Esophagus squamous epithelium (tissue), 5 donors: Measurements from ENCODE around the gene TMEM184A. TPM values are rescaled to one million over a fixed set of nuclear protein-coding genes. Genes with fewer than 3 reads are reported as not detected.

Experiments
- DNase-seq: peaks from one replicate; lab custom pipeline; 2025; lab: John Stamatoyannopoulos, UW
- H3K27ac ChIP-seq, 4 donors: fragments of 200-600 bp; sonication (generic); one replicate each; pipeline ENCODE4 v1.5.1; 2016 to 2019; ENCODE audit warnings: mild to moderate bottlenecking in 1 of 4
- H3K27me3 ChIP-seq, 4 donors: fragments of 200-600 bp; sonication (generic); 1 replicate in 3 of 4; 2 replicates in 1 of 4; pipeline versions ENCODE4 v1.5.1 to v1.6.0; 2017 to 2021; ENCODE audit warnings: antibody characterized with exemption in 1 of 4
- H3K36me3 ChIP-seq, 3 donors: fragments of 200-600 bp; sonication (generic); one replicate each; pipeline ENCODE4 v1.5.1; 2016 to 2019
- H3K4me1 ChIP-seq, 3 donors: fragments of 200-600 bp; sonication (generic); one replicate each; pipeline ENCODE4 v1.5.1; 2017 to 2019
- H3K4me3 ChIP-seq, 4 donors: fragments of 200-600 bp; sonication (generic); 1 replicate in 3 of 4; 2 replicates in 1 of 4; pipeline ENCODE4 v1.5.1; 2016 to 2019; ENCODE audit warnings: mild to moderate bottlenecking in 2 of 4, moderate library complexity in 1 of 4
- H3K9me3 ChIP-seq, 3 donors: fragments of 200-600 bp; sonication (generic); one replicate each; pipeline ENCODE4 v1.5.1; 2016 to 2019
- CTCF ChIP-seq, 6 experiments: fragments of 450-650 bp in 4 of 6; fragments of 200-600 bp in 2 of 6; sonication (generic) in 2 of 6; IDR thresholded peaks; one replicate each; pipeline ENCODE4 v1.5.1; 2016 to 2019; ENCODE audit warnings: antibody characterized with exemption in 6 of 6, mild to moderate bottlenecking in 4 of 6, moderate library complexity in 4 of 6
- POLR2A ChIP-seq, 4 donors: fragments of 450-650 bp; IDR thresholded peaks; one replicate each; pipeline ENCODE4 v1.6.1; 2017; ENCODE audit warnings: antibody characterized with exemption in 4 of 4, mild to moderate bottlenecking in 4 of 4, moderate library complexity in 3 of 4
- WGBS, 2 donors: methylation state at CpG; one replicate each; pipeline ENCODE4 v1.1.5; 2018; 5-methylcytosine and 5-hydroxymethylcytosine counted together
- intact Hi-C: fragments of 100-400 bp; cut with DNase I; formaldehyde crosslinking; loops from one replicate; pipeline ENCODE4 v1.15.0; 2022
- total RNA-seq, 4 donors: library from RNA; depleted of rRNA; stranded (reverse); fragments of >200 nt; gene quantifications; one replicate each; pipeline ENCODE4 v1.1.0, GENCODE V29; 2016
- donor health status: DM: yes; HTN: yes; CAD: no.

The TMEM184A gene
- total RNA-seq, 4 donors from 2014 or later: 56.7 to 204 (median 98.9) TPM

- intact Hi-C loops: no loop called here
- H3K27ac ChIP-seq: peak overlapping the region; percentile 55 to 98 (median 97)
- peaks cover 0 to 27% (median 0%) of the 10 kb centered on the region in 3 donors for H3K36me3 ChIP-seq
- DNase-seq: no peak
- no peaks in the 10 kb centered on the region for H3K9me3 ChIP-seq
- 81 to 85% methylated on average over 11 to 14 of the region's 15 CpGs for WGBS, 2 donors
- peaks cover 34 to 79% (median 48%) of the 10 kb centered on the region in 3 donors for H3K4me1 ChIP-seq
- H3K4me3 ChIP-seq: peak overlapping the region in 2 of 4 donors; percentile 22 to 26
- no peak for TF ChIP-seq POLR2A (IDR thresholded peaks at IDR 0.05)
- TF ChIP-seq CTCF (IDR thresholded peaks at IDR 0.05): no peak
- H3K27me3 ChIP-seq: no peaks in the 10 kb centered on the region
These were observed 8.1 kb upstream of the TMEM184A start for GRCh38 chr7:1563981-1564602.

- no peak for DNase-seq
- Histone ChIP-seq H3K4me3 (no peak overlapping the region), H3K9me3 (no peaks in the 10 kb centered on the region), H3K36me3 (peaks cover 0 to 20% (median 0%) of the 10 kb centered on the region in 3 donors), H3K27ac (no peak overlapping the region), H3K27me3 (no peaks in the 10 kb centered on the region), H3K4me1 (peaks cover 30 to 79% (median 44%) of the 10 kb centered on the region in 3 donors)
- 63 to 66% methylated on average over 5 to 7 of the region's 18 CpGs for WGBS, 2 donors
- intact Hi-C loops: no loop called here
- TF ChIP-seq CTCF (IDR thresholded peaks at IDR 0.05) (no peak), POLR2A (IDR thresholded peaks at IDR 0.05) (no peak)
These were observed 6.6 kb upstream of the TMEM184A start for GRCh38 chr7:1562597-1563051.

- H3K4me1 ChIP-seq: peaks cover 28 to 79% (median 43%) of the 10 kb centered on the region in 3 donors
- H3K4me3 ChIP-seq: no peak overlapping the region
- no peaks in the 10 kb centered on the region for H3K9me3 ChIP-seq
- H3K27ac ChIP-seq: no peak overlapping the region
- 78 to 81% methylated on average over 11 to 16 of the region's 16 CpGs for WGBS, 2 donors
- intact Hi-C loops: no loop called here
- no peaks in the 10 kb centered on the region for H3K27me3 ChIP-seq
- H3K36me3 ChIP-seq: peaks cover 0 to 15% (median 0%) of the 10 kb centered on the region in 3 donors
- TF ChIP-seq CTCF (IDR thresholded peaks at IDR 0.05): no peak
- no peak for TF ChIP-seq POLR2A (IDR thresholded peaks at IDR 0.05)
- DNase-seq: no peak
These were observed 6.1 kb upstream of the TMEM184A start for GRCh38 chr7:1562116-1562515.

- Histone ChIP-seq H3K4me3 (peak overlapping the region in 2 of 4 donors; percentile 49 to 60), H3K36me3 (peaks cover 0 to 7% (median 0%) of the 10 kb centered on the region in 3 donors), H3K4me1 (peaks cover 21 to 79% (median 38%) of the 10 kb centered on the region in 3 donors), H3K27me3 (no peaks in the 10 kb centered on the region), H3K27ac (peak overlapping the region; percentile 87 to 94 (median 92)), H3K9me3 (no peaks in the 10 kb centered on the region)
- 74 to 76% methylated on average over 10 to 15 of the region's 34 CpGs for WGBS, 2 donors
- intact Hi-C loops: no loop called here
- DNase-seq: no peak
- no peak for TF ChIP-seq CTCF (IDR thresholded peaks at IDR 0.05)
- TF ChIP-seq POLR2A (IDR thresholded peaks at IDR 0.05): no peak
These were observed 5.3 kb upstream of the TMEM184A start for GRCh38 chr7:1561036-1561940.
